ENCODE data around the gene KSR1. TPM values are rescaled to one million over a fixed set of nuclear protein-coding genes. Genes with fewer than 3 reads are reported as not detected.
A peak's percentile ranks its signal among the peaks of the same experiment; 100 is the strongest.

The KSR1 gene
- total RNA-seq, 2 donors from 2014 or later = 99.9 to 142 TPM

DNA sequence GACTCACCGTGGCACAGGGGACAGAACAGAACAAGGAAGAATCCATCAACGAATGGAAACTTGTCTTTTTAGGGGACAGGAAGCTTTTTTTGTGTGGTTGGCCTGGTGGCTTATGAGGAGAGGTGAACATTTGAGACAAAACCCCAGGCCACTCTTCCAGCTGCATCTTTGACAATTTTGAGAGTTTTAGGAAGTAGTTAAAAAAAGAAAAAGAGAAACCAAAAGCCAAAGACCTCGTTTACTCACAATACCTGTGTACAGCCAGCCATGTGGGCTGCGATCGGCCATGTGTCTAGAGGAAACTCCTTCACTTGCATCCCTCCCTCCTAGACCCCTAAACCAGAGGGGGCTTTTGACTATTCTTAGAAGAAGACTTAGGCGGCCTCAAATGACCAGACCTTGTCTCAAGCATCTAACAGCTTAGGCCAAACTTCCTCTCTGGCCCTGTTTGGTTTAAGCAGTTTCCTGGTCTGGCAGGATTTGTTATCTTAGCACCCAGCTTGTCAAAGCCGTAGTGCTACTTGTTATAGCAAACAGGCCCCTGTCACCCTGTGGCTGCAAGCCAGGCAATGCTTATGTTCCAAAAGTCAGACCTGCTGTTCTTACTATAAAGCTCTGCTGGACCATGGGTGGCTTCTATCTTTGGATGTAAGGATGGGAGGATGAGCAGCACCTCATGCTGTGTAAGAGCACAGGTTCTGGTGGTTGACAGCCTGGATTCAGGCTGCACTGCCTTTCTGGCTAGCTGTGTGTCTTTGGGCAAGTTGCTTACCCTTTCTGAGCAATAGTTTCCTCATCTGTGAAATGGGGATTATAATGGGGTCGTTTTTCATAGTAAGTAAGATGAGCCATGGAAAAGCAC is 17.7 kb downstream of the KSR1 start:
- peaks cover 52% of the 10 kb centered on the region for H3K4me1 ChIP-seq
- peak; percentile 77 to 91 (median 84) for DNase-seq
- no peak overlapping the region for H3K4me3 ChIP-seq
- intact Hi-C loops (cut with DNase I) = no loop called here
- no peaks in the 10 kb centered on the region for H3K27me3 ChIP-seq
- H3K27ac ChIP-seq = peak overlapping the region; percentile 1 to 69 (median 48)
- no peaks in the 10 kb centered on the region for H3K9me3 ChIP-seq
- ATAC-seq = peak; percentile 78
- TF ChIP-seq, protein P1, sequence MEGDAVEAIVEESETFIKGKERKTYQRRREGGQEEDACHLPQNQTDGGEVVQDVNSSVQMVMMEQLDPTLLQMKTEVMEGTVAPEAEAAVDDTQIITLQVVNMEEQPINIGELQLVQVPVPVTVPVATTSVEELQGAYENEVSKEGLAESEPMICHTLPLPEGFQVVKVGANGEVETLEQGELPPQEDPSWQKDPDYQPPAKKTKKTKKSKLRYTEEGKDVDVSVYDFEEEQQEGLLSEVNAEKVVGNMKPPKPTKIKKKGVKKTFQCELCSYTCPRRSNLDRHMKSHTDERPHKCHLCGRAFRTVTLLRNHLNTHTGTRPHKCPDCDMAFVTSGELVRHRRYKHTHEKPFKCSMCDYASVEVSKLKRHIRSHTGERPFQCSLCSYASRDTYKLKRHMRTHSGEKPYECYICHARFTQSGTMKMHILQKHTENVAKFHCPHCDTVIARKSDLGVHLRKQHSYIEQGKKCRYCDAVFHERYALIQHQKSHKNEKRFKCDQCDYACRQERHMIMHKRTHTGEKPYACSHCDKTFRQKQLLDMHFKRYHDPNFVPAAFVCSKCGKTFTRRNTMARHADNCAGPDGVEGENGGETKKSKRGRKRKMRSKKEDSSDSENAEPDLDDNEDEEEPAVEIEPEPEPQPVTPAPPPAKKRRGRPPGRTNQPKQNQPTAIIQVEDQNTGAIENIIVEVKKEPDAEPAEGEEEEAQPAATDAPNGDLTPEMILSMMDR (IDR thresholded peaks at IDR 0.05) = no peak
- no peak for TF ChIP-seq POLR2A (IDR thresholded peaks at IDR 0.05)
- H3K36me3 ChIP-seq (replicated peaks in 1 of 2; ENCODE audit: insufficient read depth in 1 of 2, low read depth in 2 of 2) = no peaks in the 10 kb centered on the region
- 29 to 37% methylated on average over 8 of the region's 8 CpGs for WGBS, 2 donors

DNA sequence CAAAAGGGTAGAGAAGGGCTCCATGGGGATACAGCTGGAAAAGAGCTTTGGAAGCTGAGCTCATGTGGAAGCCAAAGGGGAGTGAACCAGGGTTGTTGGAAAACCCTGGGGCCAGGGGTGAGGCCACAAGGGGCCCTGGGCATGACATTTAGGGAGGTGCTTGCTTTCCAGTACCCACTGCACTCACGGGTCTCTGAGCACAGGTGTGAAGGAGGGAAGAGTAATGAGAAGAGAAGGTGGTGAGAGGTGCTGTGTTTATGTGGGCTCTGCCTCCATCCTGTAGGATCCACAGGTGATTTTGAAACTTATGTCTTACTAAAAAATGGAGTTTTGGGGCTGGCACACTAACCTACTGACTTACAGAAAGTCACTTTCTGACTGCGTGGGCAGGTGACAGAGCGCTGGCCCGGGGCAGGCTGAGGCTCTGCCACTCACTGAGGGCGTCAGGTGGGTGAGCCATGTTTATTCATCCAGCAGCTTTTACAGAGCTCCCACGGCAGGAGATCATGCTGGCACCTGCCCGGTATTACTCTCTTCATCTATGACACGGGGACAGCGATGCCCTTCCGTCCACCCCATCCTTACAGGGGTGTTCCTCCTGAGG is 18.9 kb downstream of the KSR1 start:
- Histone ChIP-seq H3K4me3 (no peak overlapping the region), H3K36me3 (replicated peaks in 1 of 2; ENCODE audit: insufficient read depth in 1 of 2, low read depth in 2 of 2) (no peaks in the 10 kb centered on the region), H3K9me3 (no peaks in the 10 kb centered on the region), H3K27ac (no peak overlapping the region), H3K27me3 (no peaks in the 10 kb centered on the region), H3K4me1 (peaks cover 42% of the 10 kb centered on the region)
- DNase-seq = no peak
- no peak for ATAC-seq
- intact Hi-C loops (cut with DNase I) = no loop called here
- 53 to 83% methylated on average over 10 of the region's 10 CpGs for WGBS, 2 donors
- no peak for TF ChIP-seq POLR2A (IDR thresholded peaks at IDR 0.05)
- TF ChIP-seq, protein P1 (IDR thresholded peaks at IDR 0.05) = no peak

DNA sequence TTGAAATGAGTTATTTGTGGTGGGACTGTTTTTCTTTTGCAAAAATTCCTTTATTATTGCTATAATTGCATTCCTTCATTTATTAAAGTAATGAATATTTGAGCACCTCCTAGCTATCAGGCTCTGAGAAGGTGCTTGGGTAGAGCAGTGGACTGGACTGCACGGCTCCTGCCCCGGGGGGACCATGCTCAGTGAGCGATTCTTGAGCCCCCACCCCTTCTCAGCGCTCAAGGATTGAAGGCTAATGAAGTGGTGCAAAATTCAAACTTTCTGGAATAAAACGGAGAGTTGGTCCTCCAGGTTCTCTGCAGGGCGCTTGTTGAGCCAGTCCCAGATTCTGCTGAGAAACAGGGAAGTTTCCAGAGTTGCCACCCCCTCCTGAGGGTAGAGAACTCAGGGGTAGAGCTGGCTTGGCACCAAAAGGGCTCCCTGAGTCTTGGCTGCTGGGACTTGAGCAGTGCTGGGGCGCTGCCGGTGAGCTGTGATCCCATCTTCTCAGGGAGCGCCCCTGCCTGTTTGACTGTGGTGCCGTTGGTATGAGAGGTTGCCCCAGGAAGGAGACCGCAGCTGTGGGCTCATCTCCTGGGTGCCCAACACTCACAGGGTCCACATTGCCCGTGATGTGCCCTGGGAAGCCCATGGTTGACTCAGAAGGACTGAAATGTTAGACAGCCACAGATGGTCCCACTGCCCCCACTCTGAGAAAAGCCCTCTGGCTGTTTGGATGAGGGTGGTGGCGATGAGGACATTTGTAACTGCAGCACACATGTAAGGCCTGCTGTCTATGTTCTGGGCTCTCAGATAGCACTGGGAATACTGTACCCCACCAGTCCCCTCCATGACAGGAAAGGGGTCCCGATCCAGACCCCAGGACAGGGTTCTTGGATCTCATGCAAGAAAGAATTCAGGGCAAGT is 20.0 kb downstream of the KSR1 start:
- H3K36me3 ChIP-seq (replicated peaks in 1 of 2; ENCODE audit: insufficient read depth in 1 of 2, low read depth in 2 of 2) = no peaks in the 10 kb centered on the region
- ATAC-seq (no peak), DNase-seq (no peak)
- H3K27ac ChIP-seq = no peak overlapping the region
- WGBS, 2 donors = 90 to 93% methylated on average over 12 to 14 of the region's 14 CpGs
- H3K4me1 ChIP-seq = peaks cover 31% of the 10 kb centered on the region
- no peaks in the 10 kb centered on the region for H3K27me3 ChIP-seq
- no peaks in the 10 kb centered on the region for H3K9me3 ChIP-seq
- intact Hi-C loops (cut with DNase I) = no loop called here
- TF ChIP-seq POLR2A (IDR thresholded peaks at IDR 0.05) = no peak
- TF ChIP-seq, protein P1 (IDR thresholded peaks at IDR 0.05) = no peak
- H3K4me3 ChIP-seq = no peak overlapping the region

DNA sequence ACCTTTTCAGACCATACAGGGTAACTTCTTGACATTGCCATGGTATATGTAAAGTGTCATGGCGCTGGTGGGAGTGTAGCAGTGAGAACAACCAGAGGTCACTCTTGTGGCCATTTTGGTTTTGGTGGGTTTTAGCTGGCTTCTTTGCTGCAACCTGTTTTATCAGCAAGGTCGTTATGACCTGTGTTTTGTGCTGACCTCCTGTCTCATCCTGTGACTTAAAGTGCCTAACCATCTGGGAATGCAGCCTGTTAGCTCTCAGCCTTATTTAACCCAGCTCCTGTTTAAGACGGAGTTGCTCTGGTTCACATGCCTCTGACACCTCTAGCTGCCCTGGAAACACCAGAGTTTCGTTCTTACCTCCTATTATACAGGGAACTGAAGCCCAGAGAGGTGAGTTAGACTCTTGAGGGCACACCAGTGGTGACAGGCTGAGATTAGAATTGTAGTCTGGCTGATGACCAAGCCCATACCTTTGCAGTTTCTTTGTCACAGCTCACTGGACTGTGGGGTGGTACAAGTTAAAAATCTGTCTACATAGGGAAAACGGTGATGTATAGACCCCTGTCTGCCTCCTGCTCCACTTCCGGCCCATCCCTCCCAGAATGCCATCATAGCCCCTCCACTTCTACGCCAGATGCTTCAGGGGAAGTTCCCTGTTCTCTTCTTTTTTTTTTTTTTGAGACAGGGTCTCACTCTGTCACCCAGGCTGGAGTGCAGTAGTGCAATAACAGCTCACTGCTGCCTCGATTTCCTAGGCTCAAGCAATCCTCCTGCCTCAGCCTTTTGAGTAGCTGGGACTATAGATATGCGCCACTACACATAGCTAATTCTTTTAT is 21.0 kb downstream of the KSR1 start:
- H3K4me3 ChIP-seq = no peak overlapping the region
- no peak for ATAC-seq
- H3K4me1 ChIP-seq = peaks cover 21% of the 10 kb centered on the region
- H3K27me3 ChIP-seq = no peaks in the 10 kb centered on the region
- intact Hi-C loops (cut with DNase I) = no loop called here
- 67 to 77% methylated on average over 9 of the region's 9 CpGs for WGBS, 2 donors
- H3K9me3 ChIP-seq = no peaks in the 10 kb centered on the region
- DNase-seq = no peak
- no peaks in the 10 kb centered on the region for H3K36me3 ChIP-seq (replicated peaks in 1 of 2; ENCODE audit: insufficient read depth in 1 of 2, low read depth in 2 of 2)
- TF ChIP-seq, protein P1 (IDR thresholded peaks at IDR 0.05) = no peak
- TF ChIP-seq POLR2A (IDR thresholded peaks at IDR 0.05) = no peak
- no peak overlapping the region for H3K27ac ChIP-seq
